GM12878 (cell line): Measurements from ENCODE around the gene CMTM2.
"Not testable (repeated sequence)": the region's sequence is repeated elsewhere in the genome, so short reads cannot be mapped to it uniquely, and the experiment has no call there.

ENCODE experiments used
- ASH2L ChIP-seq: fragments of 300-600, 200-600 bp; sonication (generic); IDR thresholded peaks from 2 replicates; pipeline ENCODE4 v1.6.1; 2017; ENCODE audit warnings: low read depth, mild to moderate bottlenecking, borderline replicate concordance
- MTA3 ChIP-seq: IDR thresholded peaks from 2 replicates; pipeline ENCODE4 v1.6.1; 2012; ENCODE audit warnings: low read length, inconsistent platforms, borderline replicate concordance
- NFIC ChIP-seq: IDR thresholded peaks from 2 replicates; pipeline ENCODE4 v1.6.1; 2012; ENCODE audit warnings: low read depth, mild to moderate bottlenecking, inconsistent platforms, low read length, moderate library complexity
- NRF1 ChIP-seq: conservative IDR thresholded peaks from 2 replicates; pipeline ENCODE4 v1.6.1; 2011; ENCODE audit warnings: mild to moderate bottlenecking, low read depth, low read length, improper control_type of control experiment
- PAX8 ChIP-seq: fragments of 450-650 bp; IDR thresholded peaks from 2 replicates; pipeline ENCODE4 v1.6.1; 2017; ENCODE audit warnings: mild to moderate bottlenecking, moderate library complexity
- SMAD5 ChIP-seq: IDR thresholded peaks from 2 replicates; pipeline ENCODE4 v1.6.1; 2016; ENCODE audit warnings: antibody characterized with exemption, low read depth
- TAF1 ChIP-seq: IDR thresholded peaks from 2 replicates; pipeline ENCODE4 v1.6.1; 2011; ENCODE audit warnings: mild to moderate bottlenecking, low read depth, low read length, borderline replicate concordance
- TF ChIP-seq, protein P1 (sequence below), 3 experiments: IDR thresholded peaks in 2 of 3; conservative IDR thresholded peaks in 1 of 3; 2 replicates each; pipeline ENCODE4 v1.5.1; 2011; ENCODE audit warnings: low read depth in 3 of 3, low read length in 3 of 3, mild to moderate bottlenecking in 3 of 3, control low read depth in 2 of 3, moderate library complexity in 2 of 3, inconsistent platforms in 1 of 3, mixed read lengths in 1 of 3; ENCODE audit not compliant: control insufficient read depth in 2 of 3, insufficient read depth in 1 of 3; ENCODE audit errors: extremely low read depth in 1 of 3

DNA sequence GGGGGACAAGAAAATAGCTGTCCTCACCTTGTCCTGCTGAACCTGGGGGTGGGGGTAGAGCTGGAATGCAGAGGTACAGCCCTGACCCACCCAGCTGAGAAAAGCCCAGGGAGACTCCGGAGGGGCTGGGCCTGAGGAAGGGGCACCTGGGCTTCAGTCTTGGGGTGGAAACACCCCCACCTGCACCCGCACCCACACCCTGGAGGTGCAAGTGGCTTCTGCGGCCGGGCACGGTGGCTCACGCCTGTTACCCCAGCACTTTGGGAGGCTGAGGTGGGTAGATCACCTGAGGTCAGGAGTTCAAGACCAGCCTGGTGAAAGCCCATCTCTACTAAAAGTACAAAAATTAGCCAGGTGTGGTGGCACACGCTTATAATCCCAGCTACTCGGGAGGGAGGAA lies 32.6 kb downstream of the CMTM2 start:
- TF ChIP-seq PAX8, SMAD5, NFIC, MTA3, NRF1, TAF1, ASH2L: not testable (repeated sequence)
- TF ChIP-seq, protein P1, sequence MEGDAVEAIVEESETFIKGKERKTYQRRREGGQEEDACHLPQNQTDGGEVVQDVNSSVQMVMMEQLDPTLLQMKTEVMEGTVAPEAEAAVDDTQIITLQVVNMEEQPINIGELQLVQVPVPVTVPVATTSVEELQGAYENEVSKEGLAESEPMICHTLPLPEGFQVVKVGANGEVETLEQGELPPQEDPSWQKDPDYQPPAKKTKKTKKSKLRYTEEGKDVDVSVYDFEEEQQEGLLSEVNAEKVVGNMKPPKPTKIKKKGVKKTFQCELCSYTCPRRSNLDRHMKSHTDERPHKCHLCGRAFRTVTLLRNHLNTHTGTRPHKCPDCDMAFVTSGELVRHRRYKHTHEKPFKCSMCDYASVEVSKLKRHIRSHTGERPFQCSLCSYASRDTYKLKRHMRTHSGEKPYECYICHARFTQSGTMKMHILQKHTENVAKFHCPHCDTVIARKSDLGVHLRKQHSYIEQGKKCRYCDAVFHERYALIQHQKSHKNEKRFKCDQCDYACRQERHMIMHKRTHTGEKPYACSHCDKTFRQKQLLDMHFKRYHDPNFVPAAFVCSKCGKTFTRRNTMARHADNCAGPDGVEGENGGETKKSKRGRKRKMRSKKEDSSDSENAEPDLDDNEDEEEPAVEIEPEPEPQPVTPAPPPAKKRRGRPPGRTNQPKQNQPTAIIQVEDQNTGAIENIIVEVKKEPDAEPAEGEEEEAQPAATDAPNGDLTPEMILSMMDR (IDR thresholded peaks at IDR 0.05 in 2 of 3, conservative IDR thresholded peaks at IDR 0.05 in 1 of 3; ENCODE audit: control insufficient read depth in 2 of 3, extremely low read depth in 1 of 3, insufficient read depth in 1 of 3, low read depth in 3 of 3, low read length in 3 of 3), result not testable (repeated sequence)
